HUDEP-2 (cell line): ENCODE measurements around the gene DENND2A.
"Not testable (repeated sequence)": the region's sequence is repeated elsewhere in the genome, so short reads cannot be mapped to it uniquely, and the experiment has no call there.

Experiments used
- DNase-seq, 76 experiments: peaks; one replicate each; lab custom pipeline; 2025; ENCODE audit not compliant: unreplicated experiment in 76 of 76; lab: John Stamatoyannopoulos, UW

DENND2A gene

GRCh38 chr7:140594131-140594691 lies 46.4 kb downstream of the DENND2A start:
- DNase-seq: no peak

GRCh38 chr7:140593672-140593982 lies 47.0 kb downstream of the DENND2A start:
- DNase-seq: no peak

GRCh38 chr7:140592964-140593671 lies 47.5 kb downstream of the DENND2A start:
- no peak for DNase-seq

GRCh38 chr7:140591180-140591902 lies 49.3 kb downstream of the DENND2A start:
- no peak for DNase-seq

- DNase-seq: no peak
Observed at GRCh38 chr7:140587243-140587642, 53.4 kb downstream of the DENND2A start.

- no peak for DNase-seq
Observed at GRCh38 chr7:140586516-140586915, 54.1 kb downstream of the DENND2A start.

GRCh38 chr7:140585333-140585732 lies 55.3 kb downstream of the DENND2A start:
- no peak for DNase-seq

- DNase-seq: no peak
Observed at GRCh38 chr7:140584195-140584851, 56.3 kb downstream of the DENND2A start.

- DNase-seq: no peak
Observed at GRCh38 chr7:140581411-140581810, 59.2 kb downstream of the DENND2A start.

- no peak for DNase-seq
Observed at GRCh38 chr7:140577651-140578050, 63.0 kb downstream of the DENND2A start.

GRCh38 chr7:140576589-140576988 lies 64.0 kb downstream of the DENND2A start:
- no peak for DNase-seq

- DNase-seq: no peak
Observed at GRCh38 chr7:140571538-140572122, 69.0 kb downstream of the DENND2A start.

GRCh38 chr7:140570120-140570519 lies 70.5 kb downstream of the DENND2A start:
- no peak for DNase-seq

GRCh38 chr7:140568021-140568813 lies 72.4 kb downstream of the DENND2A start:
- DNase-seq: no peak

GRCh38 chr7:140566186-140566585 lies 74.4 kb downstream of the DENND2A start:
- not testable (repeated sequence) for DNase-seq

GRCh38 chr7:140565761-140566160 lies 74.9 kb downstream of the DENND2A start:
- DNase-seq: not testable (repeated sequence)

- DNase-seq: no peak
Observed at GRCh38 chr7:140564643-140565042, 76.0 kb downstream of the DENND2A start.

- no peak for DNase-seq
Observed at GRCh38 chr7:140562926-140563481, 77.6 kb downstream of the DENND2A start.

GRCh38 chr7:140559410-140559809 lies 81.2 kb downstream of the DENND2A start:
- DNase-seq: no peak
